Mesothelial cell of epicardium (in vitro differentiated cells): Measurements from ENCODE around the gene TOMM40L. TPM values are rescaled to one million over a fixed set of nuclear protein-coding genes. Genes with fewer than 3 reads are reported as not detected.

Experiments
- DNase-seq, 2 experiments: peaks; one replicate each; pipeline ENCODE4 v3.0.0; 2021; ENCODE audit warnings: low spot score in 2 of 2; ENCODE audit not compliant: unreplicated experiment in 2 of 2
- H3K27ac Mint-ChIP-seq: 2 replicates; pipeline ENCODE4 v1.8.0; 2021; ENCODE audit warnings: mixed read lengths
- H3K27me3 Mint-ChIP-seq: 2 replicates; pipeline ENCODE4 v1.8.0; 2021; ENCODE audit warnings: low read depth, mixed read lengths
- H3K36me3 Mint-ChIP-seq: 2 replicates; pipeline ENCODE4 v1.8.0; 2021; ENCODE audit warnings: mixed read lengths
- H3K4me1 Mint-ChIP-seq: 2 replicates; pipeline ENCODE4 v1.8.0; 2021; ENCODE audit warnings: mixed read lengths
- H3K4me3 Mint-ChIP-seq: 2 replicates; pipeline ENCODE4 v1.8.0; 2021; ENCODE audit warnings: mild to moderate bottlenecking, moderate library complexity, mixed read lengths
- H3K9me3 Mint-ChIP-seq: 2 replicates; pipeline ENCODE4 v1.8.0; 2021; ENCODE audit warnings: mixed read lengths
- total RNA-seq: library from RNA; stranded (reverse); gene quantifications from 3 replicates; pipeline ENCODE4 v1.2.1, GENCODE V29; 2021
- TF ChIP-seq, protein P1 (sequence below): fragments of 200-600 bp; sonication (generic); IDR thresholded peaks from one replicate; pipeline ENCODE4 v1.5.0; 2021; ENCODE audit warnings: antibody characterized with exemption; ENCODE audit not compliant: unreplicated experiment

Gene TOMM40L
- total RNA-seq, 1 donor from 2014 or later: 9.3 TPM

DNA sequence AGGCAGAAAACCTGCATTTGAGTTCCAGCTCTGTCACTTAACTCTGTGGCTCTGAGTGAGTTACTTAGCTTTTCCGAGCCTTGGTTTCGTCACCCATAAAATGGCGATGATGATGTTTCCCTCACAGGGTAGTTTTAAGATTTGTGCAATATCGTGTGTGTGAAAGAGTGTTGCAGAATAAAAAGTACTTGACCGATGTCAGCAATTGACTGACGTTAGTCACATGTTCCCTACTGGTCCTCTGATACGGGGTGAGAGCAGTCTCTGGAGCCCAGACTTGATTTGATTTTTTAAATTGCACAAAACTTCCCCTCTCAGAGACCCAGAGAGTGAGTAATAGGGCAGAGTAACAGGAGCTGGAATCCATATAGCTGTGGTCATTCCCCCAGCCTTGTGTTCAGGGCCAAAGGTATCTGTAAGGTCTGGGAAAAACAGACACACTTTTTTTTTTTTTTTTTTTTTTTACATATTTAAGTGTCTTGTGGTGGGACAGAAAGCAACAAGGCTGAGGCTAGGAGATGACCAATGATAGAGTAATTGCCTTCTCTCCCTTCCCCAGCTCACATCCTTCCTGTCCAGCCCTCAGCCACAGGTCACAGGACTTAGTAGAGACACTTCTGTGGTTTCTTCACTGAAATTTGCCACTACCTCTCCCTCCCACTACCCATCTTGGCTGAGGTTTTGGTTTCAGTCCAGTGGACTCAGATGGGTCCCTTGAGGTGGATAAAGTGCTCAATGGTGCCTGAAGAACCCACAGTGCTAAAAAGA, 8.7 kb upstream of the TOMM40L start:
- H3K9me3 Mint-ChIP-seq: no peaks in the 10 kb centered on the region
- H3K4me1 Mint-ChIP-seq: no peaks in the 10 kb centered on the region
- no peak overlapping the region for H3K27ac Mint-ChIP-seq
- H3K27me3 Mint-ChIP-seq: no peaks in the 10 kb centered on the region
- no peak for DNase-seq
- no peak overlapping the region for H3K4me3 Mint-ChIP-seq
- TF ChIP-seq, protein P1, sequence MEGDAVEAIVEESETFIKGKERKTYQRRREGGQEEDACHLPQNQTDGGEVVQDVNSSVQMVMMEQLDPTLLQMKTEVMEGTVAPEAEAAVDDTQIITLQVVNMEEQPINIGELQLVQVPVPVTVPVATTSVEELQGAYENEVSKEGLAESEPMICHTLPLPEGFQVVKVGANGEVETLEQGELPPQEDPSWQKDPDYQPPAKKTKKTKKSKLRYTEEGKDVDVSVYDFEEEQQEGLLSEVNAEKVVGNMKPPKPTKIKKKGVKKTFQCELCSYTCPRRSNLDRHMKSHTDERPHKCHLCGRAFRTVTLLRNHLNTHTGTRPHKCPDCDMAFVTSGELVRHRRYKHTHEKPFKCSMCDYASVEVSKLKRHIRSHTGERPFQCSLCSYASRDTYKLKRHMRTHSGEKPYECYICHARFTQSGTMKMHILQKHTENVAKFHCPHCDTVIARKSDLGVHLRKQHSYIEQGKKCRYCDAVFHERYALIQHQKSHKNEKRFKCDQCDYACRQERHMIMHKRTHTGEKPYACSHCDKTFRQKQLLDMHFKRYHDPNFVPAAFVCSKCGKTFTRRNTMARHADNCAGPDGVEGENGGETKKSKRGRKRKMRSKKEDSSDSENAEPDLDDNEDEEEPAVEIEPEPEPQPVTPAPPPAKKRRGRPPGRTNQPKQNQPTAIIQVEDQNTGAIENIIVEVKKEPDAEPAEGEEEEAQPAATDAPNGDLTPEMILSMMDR: no peak
- H3K36me3 Mint-ChIP-seq: peaks cover 19% of the 10 kb centered on the region

DNA sequence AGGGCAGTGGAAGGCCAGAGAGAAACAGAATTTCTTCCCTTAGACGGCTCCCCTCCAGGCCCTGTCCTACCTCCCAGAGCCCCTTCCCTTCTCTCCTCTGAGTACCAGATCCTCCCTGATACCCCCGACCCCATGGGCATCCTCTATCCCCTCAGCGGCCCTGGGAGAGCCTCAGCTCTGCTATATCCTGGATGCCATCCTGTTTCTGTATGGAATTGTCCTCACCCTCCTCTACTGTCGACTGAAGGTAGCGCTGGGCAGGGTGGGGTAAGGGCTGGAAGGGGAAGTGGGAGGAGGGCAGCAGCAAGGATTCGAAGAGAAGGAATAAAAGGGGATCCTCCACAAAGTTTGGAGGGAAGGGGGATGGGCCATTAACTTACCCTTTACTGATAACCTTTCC, 8.0 kb upstream of the TOMM40L start:
- no peaks in the 10 kb centered on the region for H3K27me3 Mint-ChIP-seq
- TF ChIP-seq, protein P1: no peak
- no peak overlapping the region for H3K4me3 Mint-ChIP-seq
- H3K36me3 Mint-ChIP-seq: peaks cover 18% of the 10 kb centered on the region
- H3K4me1 Mint-ChIP-seq: no peaks in the 10 kb centered on the region
- no peak overlapping the region for H3K27ac Mint-ChIP-seq
- H3K9me3 Mint-ChIP-seq: no peaks in the 10 kb centered on the region
- no peak for DNase-seq

DNA sequence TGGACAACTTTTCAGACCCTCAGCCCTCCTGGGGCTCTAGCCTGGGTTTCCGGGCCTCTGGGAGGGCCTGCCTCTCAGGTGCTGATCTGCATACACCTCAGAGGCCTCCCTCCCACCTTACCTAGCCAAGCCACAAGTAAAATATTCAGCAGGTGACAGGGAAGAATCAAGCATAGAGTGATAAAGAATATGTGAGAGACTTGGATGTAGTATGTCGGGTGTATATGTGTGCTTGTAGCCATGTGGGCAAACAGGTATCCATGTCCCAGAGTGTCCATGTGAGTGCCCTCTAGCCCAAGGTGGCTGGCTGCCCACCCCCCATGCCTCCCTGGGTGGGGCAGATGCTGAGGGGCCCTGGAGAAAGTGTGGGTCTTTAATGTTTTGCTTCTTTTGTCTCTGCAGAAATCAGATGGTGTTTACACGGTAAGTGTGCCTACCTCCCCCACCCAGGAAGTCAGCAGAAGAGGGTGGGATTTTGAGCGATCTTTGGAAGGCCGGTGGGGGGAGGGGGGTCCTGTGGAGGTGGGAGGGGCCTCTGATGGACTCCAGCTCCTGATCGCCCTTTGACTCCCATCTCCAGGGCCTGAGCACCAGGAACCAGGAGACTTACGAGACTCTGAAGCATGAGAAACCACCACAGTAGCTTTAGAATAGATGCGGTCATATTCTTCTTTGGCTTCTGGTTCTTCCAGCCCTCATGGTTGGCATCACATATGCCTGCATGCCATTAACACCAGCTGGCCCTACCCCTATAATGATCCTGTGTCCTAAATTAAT, 7.4 kb upstream of the TOMM40L start:
- Mint-ChIP-seq H3K36me3 (peaks cover 13% of the 10 kb centered on the region), H3K9me3 (no peaks in the 10 kb centered on the region), H3K27me3 (no peaks in the 10 kb centered on the region), H3K4me1 (no peaks in the 10 kb centered on the region), H3K27ac (no peak overlapping the region), H3K4me3 (no peak overlapping the region)
- DNase-seq: no peak
- TF ChIP-seq, protein P1: no peak

DNA sequence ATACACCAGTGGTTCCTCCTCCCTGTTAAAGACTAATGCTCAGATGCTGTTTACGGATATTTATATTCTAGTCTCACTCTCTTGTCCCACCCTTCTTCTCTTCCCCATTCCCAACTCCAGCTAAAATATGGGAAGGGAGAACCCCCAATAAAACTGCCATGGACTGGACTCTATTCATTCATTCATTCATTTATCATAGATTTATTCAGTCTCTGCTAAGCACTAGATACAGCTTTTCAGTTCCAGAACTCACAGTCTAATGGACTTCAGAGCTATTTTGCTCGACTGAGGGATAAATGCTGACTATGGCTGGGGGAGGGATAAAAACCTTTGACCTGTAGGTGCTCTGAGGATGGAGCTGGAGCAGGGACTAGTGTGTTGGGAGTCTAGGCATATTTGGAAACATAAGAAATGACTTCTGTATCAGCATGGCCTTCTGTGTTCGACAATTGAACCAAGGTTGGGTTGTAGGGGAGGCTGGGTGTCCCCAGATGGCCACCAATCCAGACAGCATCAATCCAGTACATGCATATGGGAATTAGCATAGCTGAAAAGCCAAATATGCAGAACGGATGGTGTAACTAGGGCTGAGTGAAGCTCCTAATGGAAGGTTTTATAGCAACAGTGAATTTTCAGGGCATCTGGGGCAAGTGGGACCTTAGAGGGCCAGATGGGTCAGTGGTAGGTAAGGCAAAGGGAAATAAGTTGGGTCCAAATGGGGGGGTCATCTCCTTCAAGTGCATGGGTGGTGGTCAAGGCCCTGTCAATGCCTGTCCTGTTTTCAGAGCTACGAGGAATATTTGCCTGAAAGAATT, 6.6 kb upstream of the TOMM40L start:
- H3K9me3 Mint-ChIP-seq: no peaks in the 10 kb centered on the region
- H3K36me3 Mint-ChIP-seq: peaks cover 8% of the 10 kb centered on the region
- no peak overlapping the region for H3K4me3 Mint-ChIP-seq
- H3K27ac Mint-ChIP-seq: no peak overlapping the region
- DNase-seq: no peak
- H3K4me1 Mint-ChIP-seq: no peaks in the 10 kb centered on the region
- no peaks in the 10 kb centered on the region for H3K27me3 Mint-ChIP-seq
- TF ChIP-seq, protein P1: no peak

DNA sequence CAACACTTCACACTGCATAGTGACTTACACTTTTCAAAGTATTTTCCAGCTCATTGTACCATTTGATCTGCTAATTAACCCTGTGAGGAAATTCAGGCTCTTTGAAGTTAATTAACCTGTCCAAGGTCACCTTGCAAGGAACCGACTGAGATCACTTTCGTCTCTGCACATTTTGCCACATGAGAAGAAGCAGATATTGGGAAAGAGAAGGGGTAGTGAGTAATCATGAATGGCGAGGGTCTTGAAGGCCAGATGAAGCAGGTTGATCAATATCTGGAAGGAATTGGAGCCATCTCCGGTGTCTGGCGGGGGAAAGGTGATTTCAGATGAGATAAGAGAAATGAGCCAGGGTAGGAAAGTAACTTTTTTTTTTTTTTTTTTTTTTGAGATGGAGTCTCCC, 5.9 kb upstream of the TOMM40L start:
- Mint-ChIP-seq H3K27me3 (no peaks in the 10 kb centered on the region), H3K9me3 (no peaks in the 10 kb centered on the region), H3K36me3 (peaks cover 3% of the 10 kb centered on the region), H3K4me3 (no peak overlapping the region), H3K27ac (no peak overlapping the region), H3K4me1 (no peaks in the 10 kb centered on the region)
- DNase-seq: no peak
- TF ChIP-seq, protein P1: no peak
